ENCODE results near the gene SLC25A25.
A peak's percentile ranks its signal among the peaks of the same experiment; 100 is the strongest.

Gene SLC25A25

DNA sequence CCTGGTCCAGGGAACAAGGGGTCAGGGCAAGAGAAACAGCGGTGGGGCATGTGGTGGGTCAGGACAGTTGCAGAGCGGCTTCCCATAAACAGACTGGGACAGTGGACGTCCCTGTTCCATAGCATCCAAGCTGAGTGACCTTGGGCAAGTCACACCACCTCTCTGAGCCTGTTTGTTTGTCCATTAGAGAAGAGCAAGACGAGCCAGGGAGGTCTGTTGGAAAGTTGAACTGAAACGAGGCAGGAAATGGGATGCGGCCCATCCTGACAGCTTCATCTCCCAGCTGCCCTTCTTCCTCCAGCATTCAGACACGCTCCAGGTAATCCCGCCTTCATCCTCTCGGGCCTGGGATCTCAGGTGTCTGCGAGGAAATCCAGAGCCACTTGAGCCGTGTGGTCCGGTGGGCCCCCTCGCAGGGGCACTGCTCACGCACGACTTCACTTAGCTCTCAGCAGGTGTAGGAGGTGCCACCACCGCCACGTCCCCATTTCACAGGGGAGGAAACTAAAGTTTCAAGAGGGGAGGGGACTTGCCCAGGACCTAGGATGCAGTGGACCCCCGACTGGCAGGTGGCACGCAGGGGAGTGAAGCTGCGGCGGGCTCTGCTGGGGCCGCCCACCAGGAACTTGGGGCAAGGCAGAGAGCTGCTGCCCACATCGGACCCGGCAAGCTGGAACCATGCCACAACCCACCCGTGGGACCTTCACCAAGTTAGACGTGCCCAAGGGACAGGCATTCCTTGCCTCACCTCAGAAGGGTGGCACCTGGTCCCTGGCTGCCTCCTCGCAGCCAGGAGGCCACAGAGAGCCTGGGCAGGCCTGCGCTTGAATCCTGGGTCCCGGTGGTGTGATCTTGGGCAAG lies 46.5 kb downstream of the SLC25A25 start:
- DNase-seq: no peak

DNA sequence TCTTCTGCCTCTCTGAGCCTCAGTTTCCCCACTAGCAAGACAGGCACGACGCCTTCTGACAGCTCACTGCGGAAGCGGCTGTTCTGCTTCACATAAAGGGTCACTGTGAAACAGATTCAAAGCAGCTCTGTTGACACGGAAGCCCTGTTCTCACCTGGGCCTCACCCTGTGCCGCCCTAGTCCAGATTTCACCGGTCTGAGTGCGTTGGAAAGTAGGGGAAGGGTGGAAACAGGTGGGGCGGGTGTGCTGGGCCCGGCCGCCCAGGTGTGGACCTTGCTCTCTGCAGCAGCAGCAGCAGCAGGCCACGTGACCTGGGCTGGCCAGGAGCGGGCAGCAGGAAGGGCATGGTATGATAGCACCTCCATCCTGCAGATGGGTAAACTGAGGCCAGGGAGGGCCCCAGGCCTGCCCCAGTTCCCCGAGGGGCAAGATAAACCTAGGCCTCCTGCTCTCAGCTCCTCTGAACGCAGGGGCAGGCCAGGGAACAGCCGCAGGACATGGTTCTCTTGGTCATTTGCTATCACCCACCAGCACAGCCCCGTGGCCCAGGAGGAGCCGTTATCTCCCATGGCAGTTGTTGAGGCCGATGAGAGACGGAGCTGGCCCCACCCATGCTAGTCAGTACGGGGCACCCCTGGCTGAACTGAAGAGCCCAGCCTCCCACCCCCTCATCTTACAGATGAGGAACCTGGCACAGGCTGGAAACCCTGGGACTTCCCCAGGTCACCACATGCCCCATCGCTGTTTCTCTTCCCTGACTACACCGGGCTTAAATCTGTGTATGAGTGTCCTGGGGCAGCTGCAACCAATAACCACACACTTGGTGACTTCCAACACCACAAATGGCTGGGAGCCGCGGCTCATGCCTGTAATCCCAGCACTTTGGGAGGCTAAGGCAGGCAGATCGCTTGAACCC lies 47.4 kb downstream of the SLC25A25 start:
- no peak for DNase-seq

DNA sequence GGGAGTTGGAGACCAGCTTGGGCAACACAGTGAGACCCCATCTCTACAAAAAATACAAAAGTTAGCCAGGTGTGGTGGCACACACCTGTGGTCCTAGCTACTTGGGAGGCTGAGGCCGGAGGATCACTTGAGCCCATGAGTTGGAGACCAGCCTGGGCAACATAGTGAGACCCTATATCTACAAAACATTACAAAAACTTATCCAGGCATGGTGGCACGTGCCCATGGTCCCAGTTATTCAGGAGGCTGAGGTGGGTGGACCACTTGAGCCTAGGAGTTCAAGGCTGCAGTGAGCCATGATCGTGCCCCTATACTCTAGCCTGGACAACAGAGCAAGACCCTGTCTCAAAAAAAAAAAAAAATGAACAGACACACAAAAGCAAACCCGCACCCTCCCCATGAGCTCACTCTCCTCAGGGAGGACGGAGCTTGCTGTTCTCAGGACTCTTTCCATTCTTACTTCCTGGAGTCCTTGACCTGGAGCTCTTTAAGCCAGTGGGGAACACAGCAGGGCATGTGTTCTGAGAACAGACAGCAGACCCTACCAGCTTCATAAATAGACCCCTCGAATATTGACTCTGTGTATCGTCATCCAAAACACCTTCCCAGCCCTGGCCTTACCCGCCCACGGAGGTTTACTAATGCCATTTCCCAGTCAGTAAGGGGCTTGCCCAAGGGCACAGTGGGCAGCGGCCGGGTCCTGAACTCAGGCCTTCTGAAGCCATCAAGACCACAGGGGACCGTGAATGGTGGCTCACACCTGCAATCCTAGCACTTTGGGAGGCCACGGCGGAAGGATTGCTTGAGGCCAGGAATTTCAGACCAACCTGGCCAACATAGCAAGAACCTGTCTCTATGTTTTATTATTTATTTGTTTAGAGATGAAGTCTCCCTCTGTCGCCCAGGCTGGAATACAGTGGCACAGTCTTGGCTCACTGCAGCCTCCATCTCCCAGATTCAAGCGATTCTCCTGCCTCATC lies 48.4 kb downstream of the SLC25A25 start:
- DNase-seq: no peak

DNA sequence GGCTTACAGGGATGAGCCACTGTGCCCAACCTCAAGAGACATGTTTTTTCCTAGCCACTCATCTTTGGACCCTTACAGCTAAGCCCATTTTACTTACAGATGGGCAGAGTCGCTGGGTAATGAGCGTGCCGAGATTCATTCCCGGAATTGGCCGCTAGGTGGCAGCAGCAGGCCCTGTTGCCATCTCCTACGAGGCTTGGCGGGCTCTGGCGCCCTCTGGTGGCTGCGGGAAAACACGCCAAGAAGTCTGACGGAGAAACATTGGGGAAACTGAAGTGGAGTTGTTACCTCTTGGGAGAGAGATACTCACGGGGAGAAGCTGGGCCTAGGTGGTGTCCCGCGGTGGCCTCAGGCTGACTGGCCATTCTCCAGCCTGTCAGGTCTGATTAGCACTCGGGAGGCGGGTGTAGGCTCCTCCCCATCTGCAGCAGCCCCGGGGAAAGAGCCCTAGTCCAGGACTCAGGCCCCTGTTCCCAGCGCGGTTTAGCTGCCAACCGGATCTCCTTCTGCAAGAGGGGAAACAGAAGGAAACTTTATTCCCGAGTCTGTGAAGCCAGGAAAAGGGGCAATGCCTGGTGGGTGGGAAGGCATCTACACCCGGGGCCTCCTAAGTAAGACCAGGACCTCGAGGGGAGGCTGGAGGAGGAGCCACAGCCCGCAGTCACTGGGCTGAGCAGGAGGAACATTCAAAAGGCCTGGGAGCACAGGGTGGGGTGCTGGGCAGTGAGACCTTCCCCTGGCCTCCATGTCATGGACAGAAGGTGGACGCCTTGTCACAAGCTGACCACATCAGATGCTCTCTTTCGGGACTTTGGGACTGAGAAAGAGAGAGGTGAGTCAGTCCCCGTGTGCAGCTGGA lies 49.8 kb downstream of the SLC25A25 start:
- DNase-seq: peak; percentile 79

DNA sequence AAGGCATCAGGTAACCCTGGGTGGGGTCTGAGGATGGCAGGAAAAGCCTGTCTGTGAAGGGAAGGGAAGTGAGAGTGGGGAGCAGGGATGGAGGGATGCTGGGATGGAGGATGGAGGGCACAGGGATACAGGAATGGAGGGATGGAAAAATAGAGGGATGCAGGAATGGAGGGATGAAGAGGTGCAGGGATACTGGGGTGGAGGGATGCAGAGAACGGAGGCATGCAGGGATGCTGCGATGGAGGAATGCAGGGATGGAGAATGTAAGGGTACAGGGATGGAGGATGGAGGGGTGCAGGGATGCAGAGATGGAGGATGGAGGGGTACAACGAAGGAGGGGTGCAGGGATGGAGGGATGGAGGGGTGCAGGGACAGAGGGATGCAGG lies 50.4 kb downstream of the SLC25A25 start:
- no peak for DNase-seq

DNA sequence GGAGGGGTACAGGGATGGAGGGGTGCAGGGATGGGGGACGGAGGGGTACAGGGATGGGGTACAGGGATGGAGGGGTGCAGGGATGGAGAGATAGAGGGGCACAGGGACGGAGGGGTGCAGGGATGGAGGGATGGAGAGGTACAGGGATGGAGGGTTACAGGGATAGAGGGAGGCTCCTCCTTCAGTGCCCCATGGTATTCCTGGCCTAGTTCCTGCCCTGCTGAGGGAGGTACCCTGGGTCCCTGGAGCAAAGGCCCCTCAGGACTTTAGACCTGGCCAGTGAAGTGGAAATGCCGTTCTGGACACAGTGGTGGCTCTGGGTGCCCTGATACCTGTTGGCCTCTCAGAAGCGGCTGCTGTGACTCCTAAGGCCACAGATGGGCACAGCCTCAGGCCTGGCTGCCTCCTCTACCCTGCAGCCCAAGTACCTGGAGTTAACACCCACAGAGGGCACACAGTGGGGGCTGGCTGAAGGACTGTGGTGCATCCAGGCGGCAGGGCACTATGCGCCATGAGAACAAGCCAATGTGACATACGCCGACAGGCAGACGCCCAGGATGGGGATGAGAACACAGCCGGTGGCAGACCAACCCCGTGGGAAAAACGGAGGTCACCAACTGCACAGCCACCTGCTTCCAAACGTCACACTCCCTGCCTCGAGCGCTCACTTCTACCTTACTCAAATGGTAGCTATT lies 51.1 kb downstream of the SLC25A25 start:
- DNase-seq: no peak

DNA sequence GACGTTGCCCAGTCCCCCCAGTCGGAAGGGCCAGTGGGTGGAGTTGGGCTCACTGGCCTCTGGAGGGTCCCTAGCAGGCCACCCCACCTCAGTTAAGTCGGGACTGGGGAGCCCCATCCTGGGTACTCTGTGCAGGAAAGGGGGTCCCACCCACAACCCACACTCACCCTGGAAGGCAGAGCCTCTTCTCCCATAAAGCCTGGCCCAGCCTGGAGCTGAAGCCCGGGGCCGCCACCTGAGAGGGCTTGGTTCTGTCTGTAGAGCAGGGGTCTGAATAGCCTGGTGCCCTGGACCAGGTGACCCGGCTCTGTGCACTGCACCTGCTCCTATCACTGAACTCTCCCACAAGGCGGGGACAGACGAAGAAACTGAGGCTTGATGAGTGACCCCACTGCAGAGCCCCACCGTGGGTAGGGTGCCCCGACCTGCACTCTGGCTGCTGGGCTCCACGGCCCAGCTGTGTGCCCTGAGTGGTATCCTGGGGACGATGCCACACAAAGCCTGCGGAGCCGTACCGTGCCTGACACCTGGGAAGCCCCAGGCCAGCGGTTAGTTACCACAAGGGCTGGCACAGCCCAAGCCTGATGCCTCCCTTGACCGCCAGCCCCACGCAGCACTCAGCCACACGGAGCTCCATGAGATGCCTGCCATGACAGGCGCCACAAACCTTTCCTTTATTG lies 52.2 kb downstream of the SLC25A25 start:
- no peak for DNase-seq

DNA sequence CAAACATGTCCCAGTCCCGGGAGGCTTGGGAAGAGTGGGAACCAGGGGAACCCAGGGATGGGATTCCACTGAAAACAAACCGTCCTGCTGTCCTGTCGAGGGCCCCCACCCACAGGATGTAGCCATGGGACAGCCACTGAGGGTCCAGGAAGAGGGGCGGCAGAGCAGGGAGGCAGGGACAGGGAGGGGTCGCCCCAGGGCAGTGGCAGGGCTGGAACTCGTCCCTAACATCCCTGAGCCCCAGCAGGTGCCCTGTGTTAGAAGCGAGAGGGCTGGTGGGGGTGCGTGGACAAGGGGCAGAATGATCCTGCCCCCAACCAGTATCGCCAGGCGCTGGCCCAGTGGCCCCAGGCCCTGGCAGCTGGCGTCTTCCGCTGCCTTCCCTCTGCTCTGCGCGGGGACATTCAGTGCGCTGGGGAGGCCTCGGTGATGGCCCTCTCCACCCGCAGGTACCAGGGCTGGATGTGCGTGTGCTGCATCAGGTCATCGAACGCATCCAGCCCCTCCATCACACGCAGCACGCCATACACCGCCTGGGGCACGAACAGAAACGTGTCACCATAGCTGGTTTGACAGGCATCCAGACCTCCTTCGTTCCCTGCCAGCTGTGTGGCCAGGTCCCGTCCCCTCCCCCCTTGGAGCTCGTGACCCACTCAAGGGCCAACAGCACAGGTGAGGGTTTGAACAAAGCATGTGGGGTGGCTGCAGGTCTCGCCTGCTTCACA lies 52.9 kb downstream of the SLC25A25 start:
- DNase-seq: no peak

DNA sequence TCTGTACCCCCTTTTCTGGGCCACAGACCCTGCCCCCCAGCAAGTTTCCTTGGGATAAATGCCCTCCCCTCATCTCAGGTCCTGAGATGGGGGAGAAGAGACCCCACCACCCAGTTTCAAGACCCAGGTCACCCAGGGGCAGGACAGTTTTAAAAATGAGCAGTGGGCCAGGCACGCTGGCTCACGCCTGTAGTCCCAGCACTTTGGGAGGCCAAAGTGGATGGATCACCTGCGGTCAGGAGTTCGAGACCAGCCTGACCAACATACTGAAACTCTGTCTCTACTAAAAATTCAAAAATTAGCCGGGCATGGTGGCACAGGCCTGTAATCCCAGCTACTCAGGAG lies 53.4 kb downstream of the SLC25A25 start:
- no peak for DNase-seq

DNA sequence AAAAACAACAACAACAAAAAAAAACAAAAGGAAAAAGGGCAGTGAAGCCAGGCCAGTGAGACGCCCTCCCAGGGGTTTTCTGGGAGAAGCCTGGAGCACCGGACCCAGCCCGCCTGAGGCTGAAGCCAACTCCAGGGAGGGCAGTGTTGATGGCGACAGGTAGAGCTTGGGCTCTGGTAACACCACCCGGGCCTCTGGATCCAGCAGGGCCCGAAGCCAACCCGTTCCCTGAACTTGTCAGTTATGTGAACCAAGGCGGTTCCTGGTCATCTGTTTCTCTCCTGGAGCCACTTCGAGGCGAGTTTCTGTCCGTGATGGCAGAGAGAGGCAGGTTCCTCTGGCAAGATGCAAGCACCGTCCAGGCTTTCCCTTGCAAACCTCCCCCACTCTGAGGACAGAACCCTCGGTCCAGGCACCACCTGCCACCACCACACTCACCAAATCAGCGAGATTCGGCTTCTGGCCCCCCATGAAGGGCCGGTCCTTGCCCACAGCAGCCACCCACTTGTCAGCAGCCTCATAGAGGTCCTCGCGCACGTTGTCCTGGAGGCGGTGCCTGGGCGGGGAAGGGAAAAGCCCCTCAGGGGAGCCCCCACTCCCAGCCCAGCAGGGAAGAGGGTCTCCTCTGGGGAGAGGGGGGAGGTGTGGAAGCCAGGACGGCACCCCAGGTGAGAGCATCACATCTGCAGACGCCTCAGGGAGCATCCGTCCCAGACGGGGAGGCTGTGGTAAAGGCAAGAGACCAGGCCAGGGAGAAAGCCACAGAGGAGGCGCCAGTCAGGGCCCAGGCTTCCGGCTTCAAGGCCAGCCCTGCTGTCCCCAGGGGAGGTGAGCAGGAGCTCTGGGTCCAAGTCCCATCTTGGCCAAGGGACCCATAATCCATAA lies 54.1 kb downstream of the SLC25A25 start:
- no peak for DNase-seq

DNA sequence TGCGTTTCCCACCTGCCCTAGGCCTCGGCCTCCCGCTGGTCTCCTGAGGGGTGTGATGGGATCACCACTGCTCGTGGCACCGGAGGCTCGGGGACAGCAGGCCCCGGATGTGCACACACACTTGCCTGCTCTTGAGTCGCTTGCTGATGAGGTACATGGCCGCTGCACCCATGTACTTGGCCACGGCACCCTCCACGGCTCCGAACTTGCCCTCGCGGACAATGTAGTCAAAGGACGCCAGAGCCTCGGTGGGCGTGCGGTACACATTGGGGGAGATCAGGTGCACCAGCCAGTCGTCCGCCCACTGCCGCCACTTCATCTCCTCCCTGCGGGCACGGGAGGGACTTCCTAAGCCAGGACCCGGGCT lies 54.8 kb downstream of the SLC25A25 start:
- DNase-seq: no peak

DNA sequence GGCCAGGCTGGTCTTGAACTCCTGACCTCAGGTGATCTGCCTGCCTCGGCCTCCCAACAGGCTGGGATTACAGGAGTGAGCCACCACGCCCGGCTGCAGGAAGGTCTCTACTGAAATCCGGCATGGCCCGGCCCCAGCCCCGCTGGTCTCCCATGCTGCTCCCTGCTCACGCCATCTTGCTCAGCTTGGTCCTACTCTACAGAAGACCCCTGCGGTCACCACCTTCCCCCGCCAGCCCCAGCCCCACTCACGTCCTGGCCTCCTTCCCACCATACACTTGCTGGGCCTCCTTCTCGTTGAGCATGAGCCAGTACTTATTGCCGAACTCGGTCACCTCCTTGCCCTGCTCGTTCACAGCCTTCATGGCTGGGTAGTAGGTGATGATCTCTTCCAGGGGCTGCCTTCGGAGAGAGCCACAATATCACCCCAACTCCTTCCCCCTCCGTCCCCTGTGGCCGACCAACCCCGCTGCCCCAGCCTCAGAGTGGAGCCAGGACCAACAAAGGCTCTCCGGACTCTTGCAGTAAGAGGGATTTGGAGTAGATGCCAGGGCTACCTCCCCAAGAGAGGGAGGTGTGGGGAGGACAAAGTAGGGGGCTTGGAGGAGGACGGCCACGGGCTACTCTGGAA lies 55.5 kb downstream of the SLC25A25 start:
- DNase-seq: no peak

DNA sequence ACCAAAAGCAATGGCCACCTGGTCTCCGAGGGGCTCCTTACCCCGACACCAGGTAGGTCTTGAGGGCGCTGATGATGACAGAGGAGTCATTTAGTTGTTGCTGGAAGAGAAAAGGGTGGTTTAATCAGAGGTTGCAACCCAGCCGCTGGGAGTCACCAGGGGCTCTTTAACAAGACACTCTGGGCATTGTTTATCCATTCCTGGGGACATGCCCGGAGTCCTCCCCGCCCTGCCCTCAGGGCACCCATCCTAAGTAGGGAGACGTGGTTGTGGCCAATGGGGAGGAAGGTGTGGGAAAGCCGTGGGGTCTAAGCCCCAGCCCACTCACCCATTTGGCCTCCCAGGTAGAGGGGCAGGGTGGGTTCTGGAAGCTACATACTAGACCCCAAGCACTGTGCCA lies 56.4 kb downstream of the SLC25A25 start:
- DNase-seq: no peak

DNA sequence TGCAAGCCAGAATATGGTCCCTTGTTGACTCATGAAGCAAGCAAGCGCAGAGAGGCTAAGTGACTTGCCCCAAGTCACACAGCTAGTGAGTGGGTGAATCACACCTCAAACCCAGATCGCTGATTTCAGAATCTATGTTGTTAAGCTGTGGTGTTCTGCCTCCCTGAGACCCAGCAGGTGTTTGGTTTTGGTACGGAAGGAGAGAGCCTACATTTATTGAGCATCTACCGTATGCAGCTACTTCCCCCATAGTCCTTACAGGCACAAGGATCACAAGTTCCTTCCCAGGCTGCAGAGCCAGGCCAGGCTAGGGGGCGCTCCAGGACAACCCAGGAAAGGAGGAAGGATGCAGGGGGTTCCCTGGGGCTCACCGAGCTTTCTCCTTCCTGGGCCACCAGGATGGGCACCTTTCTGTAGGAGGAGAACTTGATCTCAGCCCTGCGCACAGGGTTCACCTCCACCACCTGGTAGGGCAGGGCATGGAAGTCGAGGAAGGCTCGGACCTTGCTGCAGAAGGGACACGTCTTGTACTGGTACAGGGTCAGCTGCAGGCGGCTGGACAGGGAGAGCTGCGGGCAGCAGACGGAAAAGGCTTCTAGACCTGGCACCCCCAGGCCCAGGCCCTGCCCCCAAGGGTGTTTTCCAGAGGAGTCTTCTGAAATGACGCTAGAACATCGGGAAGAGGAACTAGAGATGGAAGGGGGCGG lies 57.0 kb downstream of the SLC25A25 start:
- DNase-seq: no peak

DNA sequence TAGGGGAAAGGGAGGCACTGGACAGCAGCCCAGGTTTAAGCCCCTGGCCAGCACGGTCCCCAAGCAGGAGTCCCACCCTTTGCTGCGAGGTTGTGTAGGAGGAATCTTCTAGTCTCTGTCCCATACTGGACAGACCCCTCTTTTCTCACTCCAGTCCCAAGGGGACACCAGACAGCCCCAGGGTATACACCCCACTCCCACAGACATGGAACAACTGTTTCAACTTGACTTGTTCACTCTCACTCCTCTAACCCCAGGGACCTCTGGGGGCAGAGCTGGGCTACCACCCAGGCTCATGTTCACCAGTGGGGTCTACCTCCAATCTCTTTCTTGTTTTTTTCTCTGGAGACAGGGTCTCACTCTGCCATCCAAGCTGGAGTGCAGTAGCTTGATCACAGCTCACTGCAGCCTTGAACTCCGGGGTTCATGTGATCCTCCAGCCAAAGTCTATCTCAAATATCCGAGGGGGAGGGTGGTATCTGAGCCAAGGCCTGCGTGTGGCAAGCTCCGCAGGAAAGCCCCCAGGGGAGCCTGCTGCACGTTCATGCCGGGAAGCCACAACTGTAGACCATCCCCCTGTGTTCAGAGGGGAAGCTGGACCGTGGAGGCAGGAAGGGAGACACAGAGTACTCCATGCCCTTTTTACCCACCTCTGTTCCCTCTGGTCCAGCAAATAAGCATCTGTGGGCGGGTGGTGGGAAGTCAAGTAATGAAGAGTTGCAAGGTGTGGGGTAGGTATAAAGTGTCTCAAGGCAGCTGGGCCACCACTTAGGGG lies 57.7 kb downstream of the SLC25A25 start:
- DNase-seq: no peak

DNA sequence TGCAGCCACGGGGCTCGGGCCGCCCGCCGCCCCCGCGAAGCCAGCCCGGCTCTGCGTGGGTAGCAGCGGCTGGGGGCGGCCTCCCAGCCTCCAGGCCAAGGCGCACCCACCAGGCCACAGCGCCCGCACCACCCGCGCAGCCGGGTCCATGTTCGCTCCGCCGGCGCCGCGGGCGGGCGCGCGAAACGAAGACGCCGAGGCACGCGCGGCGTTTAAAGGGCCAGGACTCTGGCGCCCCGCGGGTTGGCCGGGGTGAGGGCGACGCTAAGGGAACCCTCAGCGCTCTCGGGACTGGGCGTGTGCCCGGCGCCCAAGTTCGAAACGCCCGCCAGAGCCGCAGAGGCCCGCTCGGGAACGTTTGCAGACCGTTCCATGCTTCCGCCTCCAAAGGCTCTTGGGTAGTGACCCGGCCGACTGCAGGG lies 59.5 kb downstream of the SLC25A25 start, which contains the start of gene PTGES2:
Gene PTGES2, minus strand, starts transcription at position 162 of the 422 bp plus-strand sequence. Its CDS starts 12 bp downstream, at position 150.
- DNase-seq: peak; percentile 54
